ENCODE measurements around the gene R3HDM2.

DNA sequence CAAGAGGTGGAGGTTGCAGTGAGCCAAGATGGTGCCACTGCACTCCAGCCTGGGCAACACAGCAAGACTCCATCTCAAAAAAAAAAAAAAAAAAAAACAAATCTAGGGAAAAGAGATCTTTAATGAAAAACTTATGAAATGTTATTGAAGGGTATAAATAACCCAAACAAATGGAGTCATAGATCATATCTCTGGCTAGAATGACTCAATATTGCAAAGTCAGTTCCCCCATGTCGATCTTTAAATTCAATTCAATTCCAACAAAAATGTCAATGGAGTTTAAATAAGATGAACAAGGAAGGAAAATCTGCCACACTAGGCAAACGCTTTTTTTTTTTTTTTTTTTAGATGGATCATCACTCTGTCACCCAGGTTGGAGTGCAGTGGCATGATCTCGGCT is 78.7 kb downstream of the R3HDM2 start:
- TF ChIP-seq, protein P1, sequence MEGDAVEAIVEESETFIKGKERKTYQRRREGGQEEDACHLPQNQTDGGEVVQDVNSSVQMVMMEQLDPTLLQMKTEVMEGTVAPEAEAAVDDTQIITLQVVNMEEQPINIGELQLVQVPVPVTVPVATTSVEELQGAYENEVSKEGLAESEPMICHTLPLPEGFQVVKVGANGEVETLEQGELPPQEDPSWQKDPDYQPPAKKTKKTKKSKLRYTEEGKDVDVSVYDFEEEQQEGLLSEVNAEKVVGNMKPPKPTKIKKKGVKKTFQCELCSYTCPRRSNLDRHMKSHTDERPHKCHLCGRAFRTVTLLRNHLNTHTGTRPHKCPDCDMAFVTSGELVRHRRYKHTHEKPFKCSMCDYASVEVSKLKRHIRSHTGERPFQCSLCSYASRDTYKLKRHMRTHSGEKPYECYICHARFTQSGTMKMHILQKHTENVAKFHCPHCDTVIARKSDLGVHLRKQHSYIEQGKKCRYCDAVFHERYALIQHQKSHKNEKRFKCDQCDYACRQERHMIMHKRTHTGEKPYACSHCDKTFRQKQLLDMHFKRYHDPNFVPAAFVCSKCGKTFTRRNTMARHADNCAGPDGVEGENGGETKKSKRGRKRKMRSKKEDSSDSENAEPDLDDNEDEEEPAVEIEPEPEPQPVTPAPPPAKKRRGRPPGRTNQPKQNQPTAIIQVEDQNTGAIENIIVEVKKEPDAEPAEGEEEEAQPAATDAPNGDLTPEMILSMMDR (conservative IDR thresholded peaks at IDR 0.05; ENCODE audit: low read length) = no peak
- TF ChIP-seq EZH2phosphoT487 (IDR thresholded peaks at IDR 0.05; ENCODE audit: borderline replicate concordance, low read depth, low read length) = no peak
